ENCODE data around the gene ACTR6. TPM values are rescaled to one million over a fixed set of nuclear protein-coding genes. Genes with fewer than 3 reads are reported as not detected.

Gene ACTR6
- total and polyA plus RNA-seq, 9 of the 15 experiments (the other 6 are each of a cell fraction or from before 2014, with no cell fraction given), result 26.1 to 109 (median 70.9) TPM

DNA sequence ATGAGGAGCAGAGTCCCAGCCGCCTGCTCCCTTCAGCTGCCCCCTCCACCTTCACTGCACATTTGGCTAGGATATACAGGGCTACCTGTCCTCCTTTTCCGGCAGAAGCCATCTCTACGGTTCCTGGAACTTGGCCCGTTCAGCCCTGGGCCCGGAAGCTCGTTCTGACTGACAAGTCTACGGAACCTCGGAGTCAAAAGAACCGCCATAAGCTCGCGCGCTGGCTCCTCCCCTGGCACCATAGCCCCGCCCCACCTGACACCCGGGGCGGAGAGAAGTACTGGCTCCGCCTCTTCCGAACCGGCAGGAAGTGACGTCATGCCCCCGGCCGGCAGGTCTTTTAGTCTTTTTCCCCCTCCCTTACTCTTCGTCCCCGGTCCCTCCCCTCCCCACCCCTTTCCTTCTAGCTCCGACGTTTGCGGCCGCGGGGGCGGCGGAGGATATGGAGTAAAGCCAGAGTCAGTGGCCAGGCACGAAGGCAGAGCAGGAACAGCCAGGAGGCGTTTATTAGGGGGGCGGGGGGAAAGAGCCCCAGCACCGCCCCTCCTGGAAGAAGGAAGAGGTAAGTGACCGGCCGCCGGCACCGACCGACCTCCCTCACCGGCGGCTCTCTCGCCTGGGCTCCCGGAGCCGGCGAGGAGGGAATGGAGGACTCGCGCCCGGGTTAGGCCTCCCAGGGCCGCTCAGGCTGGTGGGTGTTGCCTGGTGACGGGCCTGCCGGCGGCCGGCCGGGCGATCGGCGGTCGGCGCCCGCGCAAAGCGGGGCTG lies 66.4 kb downstream of the ACTR6 start, which contains the start of the genes DEPDC4 and SCYL2 (continued):
- TF ChIP-seq, protein P1, sequence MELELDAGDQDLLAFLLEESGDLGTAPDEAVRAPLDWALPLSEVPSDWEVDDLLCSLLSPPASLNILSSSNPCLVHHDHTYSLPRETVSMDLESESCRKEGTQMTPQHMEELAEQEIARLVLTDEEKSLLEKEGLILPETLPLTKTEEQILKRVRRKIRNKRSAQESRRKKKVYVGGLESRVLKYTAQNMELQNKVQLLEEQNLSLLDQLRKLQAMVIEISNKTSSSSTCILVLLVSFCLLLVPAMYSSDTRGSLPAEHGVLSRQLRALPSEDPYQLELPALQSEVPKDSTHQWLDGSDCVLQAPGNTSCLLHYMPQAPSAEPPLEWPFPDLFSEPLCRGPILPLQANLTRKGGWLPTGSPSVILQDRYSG (tag; conservative IDR thresholded peaks at IDR 0.05; ENCODE audit: low read depth), result no peak
- TF ChIP-seq HNRNPH1 (optimal IDR thresholded peaks at IDR 0.05; ENCODE audit: low read depth, low read length), result no peak
- TF ChIP-seq, protein P2, sequence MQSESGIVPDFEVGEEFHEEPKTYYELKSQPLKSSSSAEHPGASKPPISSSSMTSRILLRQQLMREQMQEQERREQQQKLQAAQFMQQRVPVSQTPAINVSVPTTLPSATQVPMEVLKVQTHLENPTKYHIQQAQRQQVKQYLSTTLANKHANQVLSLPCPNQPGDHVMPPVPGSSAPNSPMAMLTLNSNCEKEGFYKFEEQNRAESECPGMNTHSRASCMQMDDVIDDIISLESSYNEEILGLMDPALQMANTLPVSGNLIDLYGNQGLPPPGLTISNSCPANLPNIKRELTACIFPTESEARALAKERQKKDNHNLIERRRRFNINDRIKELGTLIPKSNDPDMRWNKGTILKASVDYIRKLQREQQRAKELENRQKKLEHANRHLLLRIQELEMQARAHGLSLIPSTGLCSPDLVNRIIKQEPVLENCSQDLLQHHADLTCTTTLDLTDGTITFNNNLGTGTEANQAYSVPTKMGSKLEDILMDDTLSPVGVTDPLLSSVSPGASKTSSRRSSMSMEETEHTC (IDR thresholded peaks at IDR 0.05), result no peak
- TF ChIP-seq, protein P3, sequence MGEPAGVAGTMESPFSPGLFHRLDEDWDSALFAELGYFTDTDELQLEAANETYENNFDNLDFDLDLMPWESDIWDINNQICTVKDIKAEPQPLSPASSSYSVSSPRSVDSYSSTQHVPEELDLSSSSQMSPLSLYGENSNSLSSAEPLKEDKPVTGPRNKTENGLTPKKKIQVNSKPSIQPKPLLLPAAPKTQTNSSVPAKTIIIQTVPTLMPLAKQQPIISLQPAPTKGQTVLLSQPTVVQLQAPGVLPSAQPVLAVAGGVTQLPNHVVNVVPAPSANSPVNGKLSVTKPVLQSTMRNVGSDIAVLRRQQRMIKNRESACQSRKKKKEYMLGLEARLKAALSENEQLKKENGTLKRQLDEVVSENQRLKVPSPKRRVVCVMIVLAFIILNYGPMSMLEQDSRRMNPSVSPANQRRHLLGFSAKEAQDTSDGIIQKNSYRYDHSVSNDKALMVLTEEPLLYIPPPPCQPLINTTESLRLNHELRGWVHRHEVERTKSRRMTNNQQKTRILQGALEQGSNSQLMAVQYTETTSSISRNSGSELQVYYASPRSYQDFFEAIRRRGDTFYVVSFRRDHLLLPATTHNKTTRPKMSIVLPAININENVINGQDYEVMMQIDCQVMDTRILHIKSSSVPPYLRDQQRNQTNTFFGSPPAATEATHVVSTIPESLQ (CRISPR knock-in tag; IDR thresholded peaks at IDR 0.05), result no peak
- no peak for TF ChIP-seq ZNF121 (CRISPR knock-in tag; conservative IDR thresholded peaks at IDR 0.05)
- no peak for TF ChIP-seq MTA2 (IDR thresholded peaks at IDR 0.05; ENCODE audit: low read depth)
- TF ChIP-seq, protein P4, sequence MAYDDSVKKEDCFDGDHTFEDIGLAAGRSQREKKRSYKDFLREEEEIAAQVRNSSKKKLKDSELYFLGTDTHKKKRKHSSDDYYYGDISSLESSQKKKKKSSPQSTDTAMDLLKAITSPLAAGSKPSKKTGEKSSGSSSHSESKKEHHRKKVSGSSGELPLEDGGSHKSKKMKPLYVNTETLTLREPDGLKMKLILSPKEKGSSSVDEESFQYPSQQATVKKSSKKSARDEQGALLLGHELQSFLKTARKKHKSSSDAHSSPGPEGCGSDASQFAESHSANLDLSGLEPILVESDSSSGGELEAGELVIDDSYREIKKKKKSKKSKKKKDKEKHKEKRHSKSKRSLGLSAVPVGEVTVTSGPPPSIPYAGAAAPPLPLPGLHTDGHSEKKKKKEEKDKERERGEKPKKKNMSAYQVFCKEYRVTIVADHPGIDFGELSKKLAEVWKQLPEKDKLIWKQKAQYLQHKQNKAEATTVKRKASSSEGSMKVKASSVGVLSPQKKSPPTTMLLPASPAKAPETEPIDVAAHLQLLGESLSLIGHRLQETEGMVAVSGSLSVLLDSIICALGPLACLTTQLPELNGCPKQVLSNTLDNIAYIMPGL (CRISPR knock-in tag; IDR thresholded peaks at IDR 0.05), result no peak
- TF ChIP-seq FOXJ3 (CRISPR knock-in tag; IDR thresholded peaks at IDR 0.05), result no peak
- no peak for TF ChIP-seq ELF2 (CRISPR knock-in tag; IDR thresholded peaks at IDR 0.05)
- TF ChIP-seq, protein P5, sequence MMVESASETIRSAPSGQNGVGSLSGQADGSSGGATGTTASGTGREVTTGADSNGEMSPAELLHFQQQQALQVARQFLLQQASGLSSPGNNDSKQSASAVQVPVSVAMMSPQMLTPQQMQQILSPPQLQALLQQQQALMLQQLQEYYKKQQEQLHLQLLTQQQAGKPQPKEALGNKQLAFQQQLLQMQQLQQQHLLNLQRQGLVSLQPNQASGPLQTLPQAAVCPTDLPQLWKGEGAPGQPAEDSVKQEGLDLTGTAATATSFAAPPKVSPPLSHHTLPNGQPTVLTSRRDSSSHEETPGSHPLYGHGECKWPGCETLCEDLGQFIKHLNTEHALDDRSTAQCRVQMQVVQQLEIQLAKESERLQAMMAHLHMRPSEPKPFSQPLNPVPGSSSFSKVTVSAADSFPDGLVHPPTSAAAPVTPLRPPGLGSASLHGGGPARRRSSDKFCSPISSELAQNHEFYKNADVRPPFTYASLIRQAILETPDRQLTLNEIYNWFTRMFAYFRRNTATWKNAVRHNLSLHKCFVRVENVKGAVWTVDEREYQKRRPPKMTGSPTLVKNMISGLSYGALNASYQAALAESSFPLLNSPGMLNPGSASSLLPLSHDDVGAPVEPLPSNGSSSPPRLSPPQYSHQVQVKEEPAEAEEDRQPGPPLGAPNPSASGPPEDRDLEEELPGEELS (CRISPR knock-in tag; IDR thresholded peaks at IDR 0.05; ENCODE audit: borderline replicate concordance), result no peak
- TF ChIP-seq MTF1 (CRISPR knock-in tag; IDR thresholded peaks at IDR 0.05; ENCODE audit: borderline replicate concordance), result no peak
- TF ChIP-seq HDAC6 (IDR thresholded peaks at IDR 0.05; ENCODE audit: low read depth, low read length), result no peak
- TF ChIP-seq, protein P6, sequence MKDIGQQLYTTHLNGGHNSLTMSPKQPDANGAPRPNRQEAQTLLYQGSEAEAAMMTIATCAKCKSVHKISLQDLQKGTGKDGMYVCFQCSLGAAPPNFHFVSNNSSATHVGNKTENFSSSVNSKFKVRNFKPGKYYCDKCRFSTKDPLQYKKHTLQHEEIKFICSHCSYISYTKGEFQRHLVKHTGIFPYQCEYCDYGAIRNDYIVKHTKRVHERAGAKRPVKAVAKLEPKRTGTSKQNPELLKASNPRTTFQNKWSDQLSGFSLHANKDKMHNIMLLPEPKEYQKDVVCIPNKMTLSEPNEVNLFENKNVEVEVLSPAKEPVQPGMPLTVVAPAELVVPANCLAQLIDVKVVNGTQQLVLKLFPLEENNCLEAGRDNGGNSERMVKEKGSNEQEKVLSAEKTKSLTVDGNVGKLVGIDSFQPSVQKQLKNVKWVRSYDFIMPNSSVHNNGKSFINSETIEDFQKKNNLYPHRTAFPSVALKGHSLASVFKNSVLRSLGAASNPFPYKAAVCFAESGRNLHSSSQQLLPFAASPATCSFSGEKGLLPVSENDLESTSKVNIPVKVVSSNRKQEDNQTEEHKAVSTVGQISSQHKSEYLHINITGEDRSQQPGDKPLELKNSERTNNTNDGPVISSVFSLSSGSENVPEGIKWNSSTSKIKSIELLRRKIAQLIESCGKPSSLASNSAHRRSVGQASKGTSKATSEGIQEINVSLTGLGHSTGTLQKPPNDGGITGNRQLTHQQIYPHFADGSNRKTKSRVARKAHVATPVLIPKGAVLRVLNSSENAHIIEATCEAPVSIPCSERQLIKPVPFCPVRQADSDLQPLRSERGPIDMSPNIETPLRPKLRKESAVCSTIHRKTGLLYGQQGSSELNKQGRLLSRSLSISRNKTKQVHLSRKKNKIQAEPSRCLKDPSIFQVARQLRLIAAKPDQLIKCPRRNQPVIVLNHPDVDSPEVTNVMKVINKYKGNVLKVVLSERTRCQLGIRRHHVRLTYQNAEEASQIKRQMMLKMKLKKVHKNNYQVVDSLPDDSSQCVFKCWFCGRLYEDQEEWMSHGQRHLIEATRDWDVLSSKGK (CRISPR knock-in tag; IDR thresholded peaks at IDR 0.05), result no peak
- no peak for TF ChIP-seq ZNF584 (CRISPR knock-in tag; IDR thresholded peaks at IDR 0.05; ENCODE audit: low read depth)
- TF ChIP-seq RHOXF2B (CRISPR knock-in tag; conservative IDR thresholded peaks at IDR 0.05), result no peak

All from K562 (cell line).